T-helper 22 cell (primary cell): Measurements from ENCODE around the gene PRKAB1.
"Not testable (repeated sequence)": the region's sequence is repeated elsewhere in the genome, so short reads cannot be mapped to it uniquely, and the experiment has no call there.

Experiments used
- DNase-seq: peaks from one replicate; pipeline ENCODE4 v3.0.0-alpha.2; 2020; ENCODE audit warnings: low read depth

Gene PRKAB1

GRCh38 chr12:119667577-119668323, at the start of gene PRKAB1:
Gene PRKAB1, plus strand, starts transcription at chr12:119668133. Its CDS starts 112 bp downstream, at chr12:119668245.
- peak; percentile 93 for DNase-seq

GRCh38 chr12:119618328-119618896, 49.5 kb upstream of the PRKAB1 start:
- DNase-seq = not testable (repeated sequence)

- DNase-seq = no peak
Observed at GRCh38 chr12:119620490-119620889, 47.4 kb upstream of the PRKAB1 start.

- no peak for DNase-seq
Observed at GRCh38 chr12:119621878-119622277, 46.1 kb upstream of the PRKAB1 start.

- no peak for DNase-seq
Observed at GRCh38 chr12:119624966-119625365, 43.0 kb upstream of the PRKAB1 start.

- DNase-seq = no peak
Observed at GRCh38 chr12:119627019-119627643, 40.8 kb upstream of the PRKAB1 start.

- no peak for DNase-seq
Observed at GRCh38 chr12:119627686-119628085, 40.2 kb upstream of the PRKAB1 start.

- DNase-seq = no peak
Observed at GRCh38 chr12:119630223-119630780, 37.6 kb upstream of the PRKAB1 start.

GRCh38 chr12:119630962-119631550, 36.9 kb upstream of the PRKAB1 start:
- DNase-seq = no peak

- no peak for DNase-seq
Observed at GRCh38 chr12:119631930-119632678, 35.8 kb upstream of the PRKAB1 start.

- no peak for DNase-seq
Observed at GRCh38 chr12:119634743-119635142, 33.2 kb upstream of the PRKAB1 start.

- no peak for DNase-seq
Observed at GRCh38 chr12:119642986-119643385, 24.9 kb upstream of the PRKAB1 start.

- no peak for DNase-seq
Observed at GRCh38 chr12:119644930-119645329, 23.0 kb upstream of the PRKAB1 start.

GRCh38 chr12:119645535-119646059, 22.3 kb upstream of the PRKAB1 start:
- no peak for DNase-seq

GRCh38 chr12:119649202-119649808, 18.6 kb upstream of the PRKAB1 start:
- no peak for DNase-seq

GRCh38 chr12:119652665-119653064, 15.3 kb upstream of the PRKAB1 start:
- DNase-seq = no peak

- not testable (repeated sequence) for DNase-seq
Observed at GRCh38 chr12:119657001-119657400, 10.9 kb upstream of the PRKAB1 start.

- DNase-seq = not testable (repeated sequence)
Observed at GRCh38 chr12:119658166-119658565, 9.8 kb upstream of the PRKAB1 start.

- peak; percentile 4 for DNase-seq
Observed at GRCh38 chr12:119659289-119659897, 8.5 kb upstream of the PRKAB1 start.

- no peak for DNase-seq
Observed at GRCh38 chr12:119660076-119660475, 7.9 kb upstream of the PRKAB1 start.

GRCh38 chr12:119661882-119662281, 6.1 kb upstream of the PRKAB1 start:
- DNase-seq = no peak
